A549 (cell line): ENCODE measurements around the gene TMEM108.

ENCODE experiments used
- CEBPB ChIP-seq, 2 experiments: fragments of >200 bp in 1 of 2; sonication (Bioruptor Twin) in 1 of 2; formaldehyde crosslinking in 1 of 2; IDR thresholded peaks; 2 replicates each; pipeline ENCODE4 v1.6.1; 2012 to 2016
- CTCF ChIP-seq: fragments of >200 bp; sonication (Bioruptor Twin); formaldehyde crosslinking; IDR thresholded peaks from 3 replicates; pipeline ENCODE4 v1.5.1; 2016

GRCh38 chr3:133367403-133367802, 329.2 kb downstream of the TMEM108 start:
- TF ChIP-seq CTCF (no peak), CEBPB (IDR thresholded peaks at IDR 0.05) (no peak)
